ENCODE data around the gene NMT1. TPM values are rescaled to one million over a fixed set of nuclear protein-coding genes. Genes with fewer than 3 reads are reported as not detected.
"Not testable (repeated sequence)": the region's sequence is repeated elsewhere in the genome, so short reads cannot be mapped to it uniquely, and the experiment has no call there.

Gene NMT1
- total RNA-seq, 1 donor from 2014 or later: 142 TPM

DNA sequence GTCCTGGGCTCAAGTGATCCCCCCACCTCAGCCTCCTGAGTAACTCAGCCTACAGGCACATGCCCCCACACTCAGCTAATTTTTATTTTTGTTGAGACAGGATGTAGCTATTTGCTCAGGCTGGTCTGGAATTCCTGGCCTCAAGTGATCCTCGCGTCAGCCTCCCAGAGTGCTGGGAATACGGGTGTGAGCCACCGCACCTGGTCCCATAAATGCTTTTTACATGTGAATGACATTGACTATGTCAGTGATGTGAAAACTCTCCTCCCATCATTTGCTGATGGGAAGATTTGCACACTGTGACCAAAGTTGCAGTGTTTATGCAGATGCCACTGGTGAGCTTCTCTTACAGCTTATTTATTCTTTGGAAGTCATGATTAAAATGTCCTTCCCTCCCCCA lies 56.2 kb downstream of the NMT1 start:
- intact Hi-C loops (cut with micrococcal nuclease): no loop called here

- intact Hi-C loops (cut with micrococcal nuclease): no loop called here
These were observed 56.9 kb downstream of the NMT1 start for GRCh38 chr17:45117848-45118646.

DNA sequence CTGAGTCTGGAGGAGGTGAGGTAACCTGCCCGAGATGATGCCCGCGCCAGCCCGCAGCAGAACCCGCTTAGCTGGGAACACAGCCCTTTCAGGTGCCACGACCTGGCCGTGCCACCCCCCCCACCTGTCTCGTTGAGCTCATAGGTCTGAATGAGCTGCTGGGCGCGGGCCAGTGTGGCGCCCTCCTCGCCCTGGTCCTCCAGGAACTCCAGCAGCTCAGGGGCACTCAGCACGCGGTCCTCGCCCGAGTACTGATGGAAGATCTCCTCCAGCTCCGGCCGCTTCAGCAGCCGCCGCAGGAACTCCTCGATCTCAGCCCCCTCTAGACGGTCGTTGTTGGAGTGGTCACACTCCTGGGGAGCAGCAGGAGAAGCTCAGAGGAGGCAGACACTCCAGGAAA lies 57.6 kb downstream of the NMT1 start:
- intact Hi-C loops (cut with micrococcal nuclease): no loop called here

DNA sequence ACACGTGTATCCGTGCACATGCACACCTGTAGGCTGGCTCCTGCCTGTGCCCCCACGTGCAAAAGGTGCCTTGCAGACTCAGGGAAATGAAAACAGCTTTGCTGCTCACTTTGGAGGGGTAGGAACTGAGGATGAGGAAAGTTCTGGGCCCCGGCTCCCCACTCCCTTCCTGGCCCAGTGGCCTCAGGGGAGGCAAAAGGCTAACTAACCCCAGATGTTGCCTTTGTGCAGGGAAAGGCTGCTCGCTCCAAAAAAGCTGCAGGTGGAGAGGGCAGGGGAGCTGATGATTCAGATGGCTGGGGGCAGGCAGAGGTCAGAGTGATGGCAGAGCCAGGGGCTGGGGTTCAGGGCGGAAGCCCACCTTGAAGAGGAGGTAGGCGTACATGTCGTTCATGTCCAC lies 58.8 kb downstream of the NMT1 start:
- intact Hi-C loops (cut with micrococcal nuclease): no loop called here

DNA sequence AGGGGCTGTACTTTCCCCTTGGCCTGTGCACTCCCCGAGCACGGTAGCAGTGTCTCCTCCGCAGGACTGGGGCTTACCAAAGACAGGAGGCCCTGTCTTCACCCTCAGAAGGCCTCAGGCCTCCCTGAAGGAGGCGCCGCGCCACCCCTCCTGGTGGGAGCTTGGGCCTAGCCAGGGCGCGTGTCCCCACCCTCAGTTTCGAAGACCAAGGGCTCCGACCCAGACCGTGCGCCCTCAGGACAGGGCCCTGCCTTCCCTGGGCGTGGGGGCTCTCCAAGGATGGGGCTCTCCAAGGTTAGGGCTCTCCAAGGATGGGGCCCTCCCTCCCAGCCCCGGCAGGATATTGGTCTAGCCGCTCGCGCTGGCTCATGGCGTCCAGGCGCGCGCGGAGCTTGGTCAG lies 59.4 kb downstream of the NMT1 start:
- intact Hi-C loops (cut with micrococcal nuclease): no loop called here

- intact Hi-C loops (cut with micrococcal nuclease): no loop called here
These were observed 59.9 kb downstream of the NMT1 start for GRCh38 chr17:45121055-45121454.

GRCh38 chr17:45123076-45123770 lies 62.1 kb downstream of the NMT1 start:
- intact Hi-C loops (cut with micrococcal nuclease): no loop called here

- intact Hi-C loops (cut with micrococcal nuclease): no loop called here
These were observed 63.0 kb downstream of the NMT1 start for GRCh38 chr17:45123930-45124796.

GRCh38 chr17:45124797-45125122 lies 63.6 kb downstream of the NMT1 start:
- intact Hi-C loops (cut with micrococcal nuclease): not testable (repeated sequence)

GRCh38 chr17:45125509-45125908 lies 64.4 kb downstream of the NMT1 start:
- intact Hi-C loops (cut with micrococcal nuclease): no loop called here

DNA sequence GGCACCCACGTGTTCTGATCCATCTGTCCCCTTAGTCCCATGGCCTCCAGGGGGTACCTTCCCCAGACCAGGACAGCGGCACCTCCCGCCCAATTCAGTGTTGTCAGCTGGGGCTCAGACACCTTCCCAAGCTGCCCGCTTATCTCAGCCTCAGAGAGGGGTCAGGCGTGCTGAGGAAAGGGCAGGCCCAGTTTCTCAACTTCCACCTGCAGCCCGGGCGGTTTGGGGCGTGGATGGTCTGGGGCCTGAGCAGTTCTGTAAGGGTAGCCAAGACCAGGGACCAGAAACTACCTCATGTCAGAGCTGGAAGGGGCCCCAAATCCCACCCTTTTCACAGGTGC lies 66.1 kb downstream of the NMT1 start:
- intact Hi-C loops (cut with micrococcal nuclease): no loop called here

GRCh38 chr17:45127548-45128300 lies 66.6 kb downstream of the NMT1 start:
- intact Hi-C loops (cut with micrococcal nuclease): no loop called here

DNA sequence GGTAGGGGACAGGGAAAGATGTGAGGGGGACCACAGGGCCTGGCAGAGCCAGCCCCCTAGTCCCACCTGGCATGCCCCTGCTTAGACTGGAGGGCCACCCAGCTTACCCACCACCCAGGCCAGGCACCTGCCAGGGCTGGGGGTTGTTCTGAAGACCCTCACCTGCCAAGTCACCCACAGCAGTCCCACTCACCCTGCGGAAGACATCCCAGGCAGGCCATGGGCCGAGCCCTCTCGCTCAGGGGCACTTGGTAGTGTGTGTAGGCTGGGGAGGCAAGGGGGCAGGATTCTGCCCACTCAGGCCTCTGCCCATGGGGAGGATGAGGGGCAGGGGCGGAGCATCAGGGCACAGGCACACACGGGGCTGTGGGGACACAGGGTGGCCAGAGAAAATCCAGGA lies 67.2 kb downstream of the NMT1 start:
- intact Hi-C loops (cut with micrococcal nuclease): no loop called here

DNA sequence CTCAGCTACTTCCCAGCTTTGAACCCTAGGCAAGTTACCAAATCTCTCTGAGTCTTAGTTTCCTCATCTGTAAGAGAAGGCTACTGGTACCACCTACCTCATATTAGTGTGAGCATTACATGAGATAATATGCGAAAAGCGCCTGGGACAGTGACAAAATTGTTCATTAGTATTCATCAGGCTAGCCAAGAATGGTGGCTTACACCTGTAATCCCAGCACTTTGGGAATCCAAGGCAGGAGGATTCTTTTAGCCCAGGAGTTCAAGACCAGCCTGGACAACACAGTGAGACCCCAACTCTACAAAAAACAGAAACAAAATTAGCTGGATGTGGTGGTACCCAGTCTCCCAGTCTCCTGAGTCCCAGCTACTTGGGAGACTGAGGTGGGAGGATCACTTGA lies 67.9 kb downstream of the NMT1 start:
- intact Hi-C loops (cut with micrococcal nuclease): no loop called here

DNA sequence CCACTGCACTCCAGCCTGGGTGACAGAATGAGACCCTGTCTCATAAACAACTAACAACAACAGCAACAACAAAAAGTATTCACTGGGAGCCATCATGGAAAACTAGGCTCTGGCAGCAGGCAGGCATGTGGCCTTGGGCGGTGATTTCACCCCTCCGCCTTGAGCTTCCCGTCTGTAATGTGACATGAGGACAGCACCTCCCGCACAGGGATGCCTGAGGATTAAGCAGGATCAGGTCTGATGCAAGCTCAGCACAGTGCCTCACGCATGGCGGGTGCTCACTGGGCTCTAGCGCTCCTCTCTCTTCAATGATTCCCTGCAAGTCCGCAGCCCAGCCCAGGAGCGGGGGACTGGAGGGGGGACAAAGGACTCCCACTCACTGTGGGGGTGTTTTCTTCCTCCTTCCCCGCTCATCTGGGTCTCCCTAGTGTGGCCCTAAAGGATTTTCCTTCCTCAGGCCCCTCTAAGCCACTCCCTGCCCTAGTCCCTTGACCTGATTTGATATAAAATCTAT lies 68.4 kb downstream of the NMT1 start:
- intact Hi-C loops (cut with micrococcal nuclease): no loop called here

GRCh38 chr17:45129940-45130680 lies 69.0 kb downstream of the NMT1 start:
- intact Hi-C loops (cut with micrococcal nuclease): no loop called here

- intact Hi-C loops (cut with micrococcal nuclease): no loop called here
These were observed 69.8 kb downstream of the NMT1 start for GRCh38 chr17:45130681-45131615.

GRCh38 chr17:45131616-45132319 lies 70.7 kb downstream of the NMT1 start:
- intact Hi-C loops (cut with micrococcal nuclease): loop anchor here (1.0 to 2.0 kb wide), 2 partner anchors 33 to 356 kb away; no protein-coding TSS in a partner anchor

DNA sequence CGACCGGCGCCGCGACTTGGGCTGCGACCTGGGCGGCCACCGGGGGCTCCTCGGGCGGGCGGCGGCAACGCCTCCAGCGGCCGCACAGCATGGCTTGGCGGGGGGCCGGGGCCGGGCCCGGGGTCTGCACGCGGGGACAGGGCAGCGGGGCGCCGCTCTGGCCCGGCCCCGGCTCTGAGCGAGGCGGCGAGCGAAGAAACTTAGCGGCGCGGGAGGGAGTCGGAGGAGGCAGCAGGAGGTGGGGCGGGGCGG lies 71.1 kb downstream of the NMT1 start, which contains the start of gene PLCD3:
Gene PLCD3 (minus strand): TSS at position 196 of the 252 bp plus-strand sequence. CDS start 105 bp downstream, at position 91.
- intact Hi-C loops (cut with micrococcal nuclease): loop anchor here (1.0 to 2.0 kb wide), 2 partner anchors 33 to 357 kb away; no protein-coding TSS in a partner anchor
